ENCODE data around the gene SQSTM1.
A peak's percentile ranks its signal among the peaks of the same experiment; 100 is the strongest.
"Not testable (repeated sequence)": the region's sequence is repeated elsewhere in the genome, so short reads cannot be mapped to it uniquely, and the experiment has no call there.

Gene SQSTM1

DNA sequence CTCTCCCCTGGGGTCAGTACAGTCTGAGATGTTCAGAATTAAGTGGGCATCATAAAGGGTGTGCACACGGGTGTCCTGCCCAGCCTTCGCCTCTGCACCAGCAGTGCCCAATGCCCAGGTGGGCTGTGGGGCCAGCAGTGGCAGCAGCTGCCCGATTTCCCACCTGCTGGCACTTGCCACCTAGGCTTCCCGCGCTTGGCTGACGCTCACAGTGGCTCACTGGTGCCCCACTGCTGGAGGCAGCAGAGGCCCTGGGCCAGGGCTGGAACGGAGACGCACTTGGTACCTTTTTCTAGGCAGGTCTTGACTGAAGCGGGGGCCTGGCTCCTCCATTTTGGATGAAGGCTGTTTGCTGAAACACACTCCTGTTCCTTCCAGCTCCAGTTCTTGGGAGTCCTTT, 20.9 kb downstream of the SQSTM1 start:
- DNase-seq (ENCODE audit: low read depth in 2 of 3, low spot score in 1 of 3) = no peak

DNA sequence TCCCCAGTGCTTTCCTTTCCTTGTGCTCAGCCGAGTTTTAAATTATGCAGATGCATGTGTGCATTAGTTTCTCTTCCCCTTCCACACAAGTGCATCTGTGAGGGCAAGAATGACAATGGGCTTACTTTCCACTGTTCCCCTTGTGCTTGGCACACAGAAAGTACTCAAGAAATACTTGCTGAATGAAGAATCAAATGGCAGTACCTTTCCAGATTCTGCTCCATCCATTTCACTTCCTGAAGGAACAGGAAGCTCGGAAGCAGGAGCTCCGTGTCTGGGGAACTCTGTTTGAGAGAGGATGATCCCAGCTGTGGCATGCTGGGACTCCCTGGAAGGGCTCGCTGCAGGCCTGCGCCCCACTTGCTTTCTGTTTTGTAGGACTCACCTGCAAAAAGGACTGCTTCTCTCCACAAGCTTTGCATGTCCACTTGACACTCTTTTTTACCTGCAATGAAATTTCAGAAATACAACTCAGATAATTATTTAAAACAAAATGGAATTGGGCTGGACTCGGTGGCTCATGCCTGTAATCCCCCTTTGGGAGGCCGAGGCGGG, 32.4 kb downstream of the SQSTM1 start:
- DNase-seq (ENCODE audit: low read depth in 2 of 3, low spot score in 1 of 3) = no peak

DNA sequence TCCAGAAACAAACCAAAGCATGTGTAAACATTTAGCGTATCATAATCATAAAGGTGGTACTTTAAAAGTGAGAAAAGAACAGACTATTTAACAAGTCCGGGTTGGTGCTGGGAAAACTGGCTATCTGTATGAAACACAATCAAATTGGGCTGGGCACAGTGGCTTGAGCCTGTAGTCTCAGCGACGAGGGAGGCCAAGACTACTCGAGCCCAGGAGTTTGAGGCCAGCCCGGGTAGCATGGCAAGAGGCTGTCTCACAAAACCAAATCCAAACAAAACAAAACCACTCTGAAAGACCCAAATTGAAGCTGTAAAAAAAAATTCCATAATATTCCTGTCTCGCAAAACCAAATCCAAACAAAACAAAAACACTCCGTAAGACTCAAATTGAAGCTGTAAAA, 33.7 kb downstream of the SQSTM1 start:
- no peak for DNase-seq (ENCODE audit: low read depth in 2 of 3, low spot score in 1 of 3)

DNA sequence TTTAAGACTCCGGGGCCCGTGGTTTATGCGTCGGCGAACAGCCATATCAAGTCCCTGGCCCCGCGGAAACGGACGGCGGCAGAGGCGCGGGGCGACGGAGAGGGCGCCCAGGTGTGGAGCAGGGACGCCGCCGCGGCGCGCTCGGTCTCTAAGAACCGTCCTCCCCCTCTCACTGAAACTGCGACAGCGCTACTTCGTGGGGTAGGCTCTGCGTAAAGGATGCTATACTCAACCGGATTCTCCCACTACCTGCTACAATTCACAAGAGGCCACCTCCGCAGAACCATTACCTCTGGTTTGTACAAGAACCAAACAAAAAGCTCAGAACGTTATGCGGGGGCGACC, 37.5 kb downstream of the SQSTM1 start:
- DNase-seq (ENCODE audit: low read depth in 2 of 3, low spot score in 1 of 3) = peak in 1 of 3 donors; percentile 43

DNA sequence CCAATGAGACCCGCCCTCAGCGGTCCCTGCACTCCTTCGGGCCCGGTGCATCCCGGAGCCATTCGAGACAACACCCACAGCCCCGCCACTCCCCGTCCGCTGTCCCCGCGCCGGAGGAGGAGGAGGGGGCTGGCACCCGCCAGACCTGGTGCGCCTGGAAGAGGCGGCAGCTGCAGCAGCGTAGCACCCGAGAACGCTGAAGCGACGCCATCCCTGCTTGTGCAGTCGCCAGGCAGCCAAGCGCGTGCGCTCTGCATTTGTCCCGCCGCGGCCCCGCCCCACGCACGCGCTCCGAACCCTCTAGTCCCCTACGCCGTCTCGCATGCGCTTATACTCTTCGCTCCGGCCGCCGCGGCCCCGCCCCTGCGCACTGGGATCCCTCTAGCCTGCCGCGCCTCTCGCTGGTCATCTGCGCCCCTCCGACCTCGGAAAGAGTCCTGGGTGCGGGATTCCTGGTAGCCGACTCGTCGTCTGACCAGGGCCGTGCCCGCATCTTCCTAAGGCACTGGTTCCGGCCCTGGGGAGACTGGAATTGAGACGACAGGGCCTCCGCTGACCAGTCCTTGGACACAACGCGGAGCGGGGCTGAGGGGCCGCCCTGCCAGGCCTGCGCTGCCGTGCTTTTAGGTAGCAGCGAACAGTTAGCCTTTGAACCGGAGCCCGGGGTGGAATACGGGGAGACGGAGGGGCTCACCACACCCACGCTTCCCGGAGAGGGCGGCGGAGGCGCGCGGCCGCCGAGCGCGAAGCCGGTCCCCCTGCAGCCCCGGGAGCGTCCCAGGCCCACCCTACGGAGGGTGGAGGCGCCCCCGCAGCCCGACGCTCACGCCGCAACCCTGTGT, 38.1 kb downstream of the SQSTM1 start, which contains the start of gene MRNIP:
TSS of gene MRNIP (minus strand) at position 232 of the 842 bp plus-strand sequence. CDS start at position 211, 21 bp downstream.
- peak; percentile 81 to 91 (median 81) for DNase-seq (ENCODE audit: low read depth in 2 of 3, low spot score in 1 of 3)

DNA sequence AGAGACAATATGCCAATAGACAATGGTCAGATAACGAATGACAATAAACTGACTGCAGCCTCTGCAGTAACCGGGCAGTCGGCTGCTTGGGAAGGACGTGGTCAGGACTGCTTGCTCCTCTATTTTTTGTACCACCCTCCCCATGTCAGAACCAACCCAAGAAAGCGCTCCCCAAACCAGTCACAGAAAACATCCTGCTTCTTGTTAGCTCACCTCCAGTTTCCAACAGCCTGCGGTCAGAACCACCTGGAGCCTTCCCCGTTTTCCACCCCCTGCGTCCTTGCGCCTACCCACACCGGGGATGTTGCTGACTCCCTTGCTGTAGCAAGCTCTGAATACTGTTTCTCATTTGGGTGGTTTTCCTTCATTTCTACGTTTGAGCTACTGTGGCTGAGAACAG, 39.6 kb downstream of the SQSTM1 start:
- DNase-seq (ENCODE audit: low read depth in 2 of 3, low spot score in 1 of 3) = no peak

DNA sequence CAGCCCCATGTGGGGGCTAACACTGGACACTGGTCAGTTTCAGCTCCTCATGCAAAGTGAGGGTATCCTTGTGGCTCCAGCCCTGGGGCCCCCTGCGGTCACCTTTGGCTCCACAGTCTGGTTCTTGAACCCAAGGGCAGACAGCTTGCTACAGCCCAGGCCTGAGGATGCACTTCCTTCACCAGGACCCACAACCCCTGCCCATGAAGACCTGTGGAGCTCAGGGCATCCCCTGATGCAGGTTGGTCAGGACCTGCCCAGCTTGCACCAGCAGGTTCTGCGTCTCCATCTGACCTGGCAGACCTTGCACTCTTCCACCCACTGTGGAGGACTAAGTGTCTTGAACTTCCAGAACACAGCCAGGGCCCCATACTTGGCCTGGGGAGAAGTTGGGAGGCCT, 41.6 kb downstream of the SQSTM1 start:
- DNase-seq (ENCODE audit: low read depth in 2 of 3, low spot score in 1 of 3) = no peak

DNA sequence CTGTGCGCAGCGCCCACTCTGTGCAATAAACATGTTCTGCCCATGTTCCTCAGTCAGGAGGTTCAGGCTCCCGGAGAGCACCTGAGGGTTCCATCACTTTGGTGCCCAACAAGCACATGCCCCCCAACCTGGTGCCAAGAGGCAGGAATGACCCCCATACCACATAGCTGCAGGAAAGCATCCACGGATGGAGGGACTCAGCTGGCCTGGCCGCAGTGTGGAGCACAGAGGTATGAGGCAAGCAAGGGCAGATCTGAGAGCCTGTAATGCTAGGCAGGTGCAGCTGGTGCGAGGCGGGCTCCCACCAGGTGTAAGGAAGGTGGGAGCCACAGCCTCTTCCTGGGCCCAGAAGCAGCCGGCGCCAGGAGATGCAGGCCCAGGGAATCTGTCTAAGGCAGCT, 42.2 kb downstream of the SQSTM1 start:
- no peak for DNase-seq (ENCODE audit: low read depth in 2 of 3, low spot score in 1 of 3)

DNA sequence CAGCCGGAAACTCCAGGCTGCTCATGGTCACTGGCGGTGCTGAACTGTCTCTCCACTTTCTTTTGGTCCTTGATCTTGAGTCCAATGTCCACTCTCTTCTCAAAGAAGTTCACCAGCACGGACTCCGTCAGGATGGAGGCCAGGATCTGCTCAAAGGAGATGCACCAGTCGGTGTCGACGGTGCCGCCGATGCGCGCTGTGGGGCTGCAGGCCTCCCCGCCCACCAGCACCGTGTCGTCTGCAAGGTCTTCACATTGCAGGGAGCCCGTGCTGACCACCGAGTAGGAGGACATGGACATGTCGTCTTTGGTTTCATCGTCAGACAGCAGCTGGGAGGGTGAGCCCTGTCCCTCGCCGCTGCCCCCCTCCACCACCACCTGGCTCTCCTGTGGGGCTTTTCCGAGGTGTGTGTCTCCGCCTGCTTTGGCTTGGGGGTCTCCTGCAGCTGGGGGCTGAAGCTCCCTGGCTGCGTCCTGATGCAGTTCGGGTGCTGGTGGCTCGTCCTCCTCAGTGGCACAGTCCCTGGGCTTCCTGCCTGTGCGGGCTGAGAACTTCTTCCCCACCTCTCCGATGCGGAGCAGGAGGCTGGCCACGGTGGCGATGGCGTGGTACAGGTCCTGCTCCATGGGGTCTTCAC, 42.9 kb downstream of the SQSTM1 start:
- no peak for DNase-seq (ENCODE audit: low read depth in 2 of 3, low spot score in 1 of 3)

DNA sequence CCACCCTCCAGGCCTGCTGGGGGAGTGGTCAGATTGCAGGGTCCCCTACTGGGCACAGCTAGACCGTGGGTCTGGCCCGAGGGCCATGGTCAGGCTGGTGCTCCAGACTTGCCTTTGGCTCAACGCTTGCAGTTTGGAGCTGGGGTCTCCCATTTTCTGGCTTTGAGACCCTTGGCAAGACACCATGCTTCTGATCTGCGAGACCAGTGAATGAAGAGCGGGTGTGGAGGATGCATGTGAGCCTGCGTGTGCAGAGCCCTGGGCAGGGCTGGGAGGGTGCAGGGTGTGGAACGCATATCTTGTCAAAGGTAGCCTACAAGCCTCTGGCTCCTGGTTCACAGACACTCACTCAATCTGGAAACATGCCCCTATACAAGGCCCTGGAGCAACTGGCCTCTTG, 44.0 kb downstream of the SQSTM1 start:
- no peak for DNase-seq (ENCODE audit: low read depth in 2 of 3, low spot score in 1 of 3)

DNA sequence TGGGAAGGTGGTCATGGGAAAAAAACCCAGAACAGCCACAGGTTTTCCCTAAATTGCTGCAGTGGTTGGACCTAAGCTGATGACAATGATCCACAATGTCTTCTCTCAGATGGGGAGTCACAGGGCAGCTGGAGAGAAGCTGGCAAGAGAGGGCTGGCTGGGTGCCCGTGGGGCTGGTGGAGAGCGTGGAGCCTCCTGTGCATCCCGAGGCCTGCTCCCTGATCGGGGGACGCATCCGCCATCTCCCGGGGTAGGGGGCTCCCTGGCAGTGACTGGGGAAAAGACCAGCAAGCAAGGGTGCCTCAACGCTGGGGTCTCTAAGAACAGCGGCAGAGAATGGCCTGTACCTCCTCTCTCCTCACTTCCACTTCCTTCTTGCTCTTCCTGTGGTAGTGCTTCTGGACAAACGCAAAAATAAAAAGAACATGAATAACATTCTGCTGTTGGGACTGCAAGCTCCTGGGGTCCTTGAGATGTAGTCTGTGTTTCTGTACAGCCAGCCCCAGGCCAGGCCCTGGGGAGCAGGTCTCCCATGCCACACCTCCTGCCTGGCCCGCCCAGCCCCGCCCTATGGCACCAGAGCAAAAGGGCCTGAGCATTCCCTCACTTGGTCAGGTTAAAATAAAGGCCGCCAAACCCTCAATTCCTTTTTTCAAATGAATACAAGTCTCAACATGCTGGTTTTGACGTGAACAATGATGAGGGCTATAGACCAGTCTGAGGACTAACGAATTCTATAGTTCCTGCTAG, 45.0 kb downstream of the SQSTM1 start:
- no peak for DNase-seq (ENCODE audit: low read depth in 2 of 3, low spot score in 1 of 3)

DNA sequence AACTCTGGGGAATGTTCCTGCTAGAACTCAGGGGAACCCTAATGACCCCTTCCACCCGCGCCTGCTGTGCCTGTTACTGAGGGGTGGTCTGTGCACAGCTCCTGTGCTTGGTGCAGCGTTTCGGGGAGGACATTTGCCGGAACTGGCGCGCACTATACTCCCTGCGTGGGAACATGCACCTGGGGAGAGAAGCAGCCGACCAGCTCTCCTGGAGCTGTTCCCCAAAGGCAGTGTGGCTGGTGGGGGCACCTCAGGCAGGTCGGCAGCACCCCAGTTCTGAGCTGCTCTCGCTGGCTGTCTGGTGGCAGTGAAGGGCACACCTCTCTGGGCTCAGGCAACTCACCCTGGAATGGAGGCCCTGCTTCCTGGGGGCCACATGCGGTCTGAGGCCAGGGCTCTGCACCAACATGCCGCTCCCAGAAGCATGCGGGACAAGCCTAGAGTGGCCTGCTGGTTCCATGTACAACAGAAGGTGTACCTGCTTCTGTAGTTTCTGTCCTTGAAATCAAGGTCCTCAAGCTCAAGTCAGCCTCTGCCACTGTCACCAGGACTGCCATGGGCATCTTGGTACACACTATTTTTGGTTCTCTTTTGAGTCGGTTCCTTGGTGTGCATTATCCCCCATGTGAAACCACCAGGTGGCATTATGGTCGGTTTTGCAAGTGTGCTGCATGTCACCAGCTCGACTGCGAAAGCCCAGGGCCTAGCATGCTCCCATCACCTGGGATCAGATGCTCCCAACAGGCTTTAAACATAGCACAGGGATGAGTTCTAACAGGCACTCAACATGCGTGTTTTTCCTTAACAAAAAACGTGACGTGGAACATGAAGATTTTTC, 45.8 kb downstream of the SQSTM1 start:
- DNase-seq (ENCODE audit: low read depth in 2 of 3, low spot score in 1 of 3) = peak in 1 of 3 donors; percentile 12

DNA sequence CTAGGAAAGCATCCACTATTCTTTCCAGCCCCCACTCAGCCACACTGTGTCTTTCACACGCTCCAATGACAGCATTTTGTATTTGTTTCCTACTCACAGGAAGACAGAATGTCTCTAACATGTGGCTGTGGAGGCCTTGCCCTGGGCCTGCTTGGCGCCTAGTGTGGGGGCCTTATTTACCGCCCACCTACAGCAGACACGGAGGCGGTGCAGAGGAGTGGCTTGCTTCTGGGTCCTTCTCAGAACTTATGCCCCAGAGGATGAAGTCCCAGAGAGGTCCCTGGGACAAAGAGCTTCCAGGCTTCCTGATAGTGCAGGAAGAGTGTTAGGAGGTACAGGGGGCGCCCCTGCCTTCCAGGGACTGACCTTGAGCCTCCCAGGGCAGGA, 46.4 kb downstream of the SQSTM1 start:
- no peak for DNase-seq (ENCODE audit: low read depth in 2 of 3, low spot score in 1 of 3)

DNA sequence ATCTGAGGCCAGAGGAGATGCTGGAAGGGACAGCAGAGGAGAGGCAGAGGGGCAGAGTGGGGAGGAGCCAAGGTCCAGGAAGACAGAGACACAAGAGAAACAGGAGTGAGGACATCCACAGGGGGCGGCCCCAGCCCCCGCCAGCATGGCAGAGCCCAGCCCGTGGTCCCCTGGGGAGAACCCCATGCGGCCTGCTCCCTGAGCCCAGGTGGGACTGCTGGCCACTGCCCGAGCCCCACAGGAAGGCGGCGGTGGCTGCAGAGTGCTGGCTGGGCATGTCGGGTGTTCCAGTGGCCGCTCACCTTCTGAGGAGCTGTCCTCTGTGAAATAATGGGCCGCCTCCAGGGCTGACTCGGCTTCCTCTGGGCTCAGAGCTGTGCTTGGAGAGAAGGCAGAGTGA, 46.8 kb downstream of the SQSTM1 start:
- DNase-seq (ENCODE audit: low read depth in 2 of 3, low spot score in 1 of 3) = no peak

DNA sequence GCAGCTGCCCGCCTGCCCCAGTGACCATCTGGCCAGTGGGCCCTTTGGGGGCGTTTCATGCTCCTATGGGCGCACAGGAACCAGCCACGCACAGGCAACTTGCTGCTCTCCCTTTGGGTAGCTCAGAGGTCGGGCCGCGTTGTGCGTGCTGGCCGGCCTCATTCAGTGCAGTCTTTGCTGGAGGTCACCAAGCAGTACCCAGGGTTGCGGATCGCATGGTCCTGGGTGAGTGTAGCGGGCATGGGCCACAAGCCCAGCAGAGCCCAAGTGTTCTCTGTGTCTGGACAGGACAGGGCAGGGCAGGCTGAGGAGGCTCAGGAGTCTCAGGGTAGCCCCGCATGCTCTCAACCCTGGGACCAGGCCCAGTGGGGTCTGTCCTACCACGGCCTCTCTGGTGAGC, 47.8 kb downstream of the SQSTM1 start:
- DNase-seq (ENCODE audit: low read depth in 2 of 3, low spot score in 1 of 3) = no peak

DNA sequence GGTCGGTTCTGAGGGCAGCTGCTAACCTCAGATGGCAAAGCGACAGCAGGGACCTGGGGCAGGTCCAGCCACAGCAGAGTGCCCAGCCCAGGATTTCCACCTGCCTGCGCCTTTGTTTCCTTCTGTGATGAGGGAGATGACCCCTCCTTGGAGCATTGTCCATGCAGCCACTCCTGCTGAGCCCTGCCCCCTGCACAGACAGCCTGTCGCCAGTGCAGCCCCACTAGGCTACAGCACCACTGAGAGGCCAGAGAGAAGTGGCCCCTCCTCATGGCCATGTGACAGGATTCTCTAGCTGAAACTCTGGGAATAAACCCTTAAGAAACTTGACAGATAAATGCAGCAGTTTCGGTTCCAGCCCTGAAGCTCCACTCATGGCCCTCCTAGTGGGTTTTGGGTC, 48.4 kb downstream of the SQSTM1 start:
- DNase-seq (ENCODE audit: low read depth in 2 of 3, low spot score in 1 of 3) = no peak

DNA sequence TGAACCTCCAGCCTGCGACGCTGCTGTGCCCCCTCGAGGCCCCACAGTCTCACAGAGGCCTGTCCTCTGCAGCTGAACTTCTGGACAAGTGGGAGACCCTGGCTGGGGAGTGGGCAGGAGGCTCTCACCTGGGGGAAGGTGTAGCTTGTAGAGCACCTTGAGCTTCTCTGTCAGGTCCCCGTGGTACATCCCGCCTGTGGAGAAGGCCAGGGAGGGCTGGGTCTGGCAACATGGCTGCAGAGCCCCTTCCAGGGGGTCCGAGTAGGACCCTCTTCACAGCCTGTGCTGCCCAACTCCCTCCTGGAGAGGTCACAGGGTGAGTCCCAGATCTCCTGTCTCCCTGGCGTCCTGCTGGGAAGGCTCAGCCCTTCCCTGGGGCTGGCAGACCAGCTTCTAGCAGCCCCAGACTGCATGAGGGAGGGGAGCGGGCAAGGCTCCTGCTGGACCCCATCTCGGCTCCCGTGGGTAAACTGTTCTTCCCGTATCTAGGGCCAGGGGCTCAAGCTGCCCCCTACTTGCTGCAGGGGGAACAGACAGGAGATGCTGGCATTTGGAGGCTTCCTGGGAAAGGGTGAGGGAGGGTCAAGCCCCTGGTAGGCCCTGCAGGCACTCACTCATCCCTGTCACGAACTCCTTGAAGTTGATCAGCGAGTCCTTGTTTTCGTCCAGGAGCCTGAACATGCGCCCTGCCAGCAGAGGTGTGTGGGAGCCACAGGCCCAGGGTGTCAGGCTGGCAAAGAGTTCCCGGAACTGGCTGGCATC, 49.1 kb downstream of the SQSTM1 start:
- DNase-seq (ENCODE audit: low read depth in 2 of 3, low spot score in 1 of 3) = no peak

DNA sequence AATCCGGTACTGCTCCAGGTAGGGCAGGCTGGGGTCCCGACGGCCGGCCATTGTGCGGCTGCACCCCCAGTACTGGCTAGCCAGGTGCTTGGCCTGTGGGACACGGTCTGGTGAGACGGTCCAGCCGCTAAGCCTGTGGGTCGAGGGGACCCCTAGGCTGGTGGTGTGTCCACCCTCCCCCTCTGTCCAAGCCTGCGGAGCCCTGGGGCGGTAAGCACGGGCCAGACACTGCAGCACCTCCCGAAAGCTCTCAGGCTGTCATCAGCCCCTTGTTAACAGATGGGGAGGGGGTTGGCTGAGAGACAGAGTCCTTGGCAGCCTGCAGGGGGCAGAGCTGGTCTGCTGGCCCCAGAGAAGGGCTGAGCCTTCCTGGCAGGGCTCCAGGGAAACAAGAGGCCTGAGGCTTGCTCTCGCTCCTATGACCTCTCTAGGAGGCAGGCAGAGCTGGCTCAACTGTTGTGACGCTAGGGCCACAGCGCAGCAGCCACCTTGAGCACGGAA, 49.7 kb downstream of the SQSTM1 start:
- DNase-seq (ENCODE audit: low read depth in 2 of 3, low spot score in 1 of 3) = no peak

DNA sequence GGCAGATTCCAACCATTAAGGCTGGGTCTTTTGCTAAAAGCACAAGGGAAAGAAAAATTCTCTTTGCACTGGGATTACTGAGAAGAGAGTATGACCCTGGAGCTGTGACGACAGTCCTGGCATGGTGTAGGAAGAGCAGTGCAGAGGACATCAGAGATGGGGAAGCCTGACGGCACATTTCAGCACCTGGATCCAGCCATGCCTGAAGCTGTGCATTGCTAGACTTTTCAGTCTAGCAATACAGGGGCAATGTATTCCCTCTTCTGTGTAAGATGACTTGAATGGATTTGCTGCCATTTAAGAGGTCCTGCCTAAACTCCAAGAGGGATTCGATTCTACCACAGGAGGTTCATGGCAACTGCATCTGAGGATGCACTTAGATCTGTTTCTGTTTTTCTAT, 50.2 kb downstream of the SQSTM1 start:
- DNase-seq (ENCODE audit: low read depth in 2 of 3, low spot score in 1 of 3) = no peak

DNA sequence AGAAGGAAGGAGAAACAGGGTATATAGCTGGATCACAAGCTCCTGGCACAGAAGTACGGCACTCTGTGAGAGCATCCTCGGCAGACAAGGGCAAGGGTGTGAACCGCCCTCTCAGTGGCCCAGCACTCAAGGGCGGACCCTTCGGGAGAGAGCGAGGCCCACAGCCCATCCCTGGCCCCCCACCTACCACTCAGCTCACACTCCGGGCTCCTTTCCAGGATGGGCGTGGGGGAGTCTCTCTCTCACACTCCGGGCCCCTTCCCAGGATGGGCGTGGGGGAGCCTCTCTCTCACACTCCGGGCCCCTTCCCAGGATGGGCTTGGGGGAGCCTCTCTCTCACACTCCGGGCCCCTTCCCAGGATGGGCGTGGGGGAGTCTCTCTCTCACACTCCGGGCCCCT, 50.8 kb downstream of the SQSTM1 start:
- DNase-seq (ENCODE audit: low read depth in 2 of 3, low spot score in 1 of 3) = not testable (repeated sequence)
